Endothelial cell (in vitro differentiated cells): ENCODE measurements around the gene PIEZO1. TPM values are rescaled to one million over a fixed set of nuclear protein-coding genes. Genes with fewer than 3 reads are reported as not detected.
"Not testable (repeated sequence)": the region's sequence is repeated elsewhere in the genome, so short reads cannot be mapped to it uniquely, and the experiment has no call there.

Source experiments
- DNase-seq: peaks from one replicate; pipeline ENCODE4 v3.0.0; 2021; ENCODE audit warnings: low spot score
- H3K27ac Mint-ChIP-seq: one replicate; pipeline ENCODE4 v1.8.0; 2021; ENCODE audit warnings: mixed read lengths, inconsistent platforms; ENCODE audit not compliant: unreplicated experiment
- H3K27me3 Mint-ChIP-seq: one replicate; pipeline ENCODE4 v1.8.0; 2021; ENCODE audit warnings: mild to moderate bottlenecking, moderate library complexity, mixed read lengths, inconsistent platforms; ENCODE audit not compliant: unreplicated experiment
- H3K36me3 Mint-ChIP-seq: one replicate; pipeline ENCODE4 v1.8.0; 2021; ENCODE audit warnings: mild to moderate bottlenecking, low read depth, mixed read lengths, inconsistent platforms; ENCODE audit not compliant: unreplicated experiment
- H3K4me1 Mint-ChIP-seq: one replicate; pipeline ENCODE4 v1.8.0; 2021; ENCODE audit warnings: mild to moderate bottlenecking, mixed read lengths, inconsistent platforms; ENCODE audit not compliant: unreplicated experiment
- H3K4me3 Mint-ChIP-seq: one replicate; pipeline ENCODE4 v1.8.0; 2021; ENCODE audit warnings: mild to moderate bottlenecking, mixed read lengths, inconsistent platforms; ENCODE audit not compliant: unreplicated experiment
- H3K9me3 Mint-ChIP-seq: one replicate; pipeline ENCODE4 v1.8.0; 2021; ENCODE audit warnings: mixed read lengths, inconsistent platforms; ENCODE audit not compliant: unreplicated experiment
- total RNA-seq: library from RNA; stranded (reverse); fragmentation: NEBNext Ultra II Directional; extraction: Animal tissue kit (Norgen Biotek cat#: 25700); gene quantifications from one replicate; pipeline ENCODE4 v1.2.1, GENCODE V29; 2021; ENCODE audit not compliant: unreplicated experiment
- TF ChIP-seq, protein P1 (sequence below): fragments of 200-600 bp; sonication (generic); IDR thresholded peaks from one replicate; pipeline ENCODE4 v1.5.0; 2021; ENCODE audit warnings: antibody characterized with exemption; ENCODE audit not compliant: unreplicated experiment

PIEZO1 gene
- total RNA-seq, 1 donor from 2014 or later: 428 TPM

DNA sequence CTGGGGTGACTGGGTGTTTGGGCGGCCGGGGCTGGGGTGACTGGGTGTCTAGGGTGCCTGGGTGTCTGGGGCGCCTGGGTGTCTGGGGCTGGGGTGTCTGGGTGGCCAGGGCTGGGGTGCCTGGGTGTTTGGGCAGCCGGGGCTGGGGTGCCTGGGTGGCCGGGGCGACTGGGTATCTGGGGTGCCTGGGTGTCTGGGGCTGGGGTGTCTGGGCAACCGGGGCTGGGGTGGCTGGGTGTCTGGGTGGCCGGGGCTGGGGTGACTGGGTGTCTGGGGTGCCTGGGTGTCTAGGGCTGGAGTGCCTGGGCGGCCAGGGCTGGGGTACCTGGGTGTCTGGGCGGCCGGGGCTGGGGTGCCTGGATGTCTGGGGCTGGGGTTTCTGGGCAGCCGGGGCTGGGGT, 40.1 kb upstream of the PIEZO1 start:
- DNase-seq: no peak
- TF ChIP-seq, protein P1, sequence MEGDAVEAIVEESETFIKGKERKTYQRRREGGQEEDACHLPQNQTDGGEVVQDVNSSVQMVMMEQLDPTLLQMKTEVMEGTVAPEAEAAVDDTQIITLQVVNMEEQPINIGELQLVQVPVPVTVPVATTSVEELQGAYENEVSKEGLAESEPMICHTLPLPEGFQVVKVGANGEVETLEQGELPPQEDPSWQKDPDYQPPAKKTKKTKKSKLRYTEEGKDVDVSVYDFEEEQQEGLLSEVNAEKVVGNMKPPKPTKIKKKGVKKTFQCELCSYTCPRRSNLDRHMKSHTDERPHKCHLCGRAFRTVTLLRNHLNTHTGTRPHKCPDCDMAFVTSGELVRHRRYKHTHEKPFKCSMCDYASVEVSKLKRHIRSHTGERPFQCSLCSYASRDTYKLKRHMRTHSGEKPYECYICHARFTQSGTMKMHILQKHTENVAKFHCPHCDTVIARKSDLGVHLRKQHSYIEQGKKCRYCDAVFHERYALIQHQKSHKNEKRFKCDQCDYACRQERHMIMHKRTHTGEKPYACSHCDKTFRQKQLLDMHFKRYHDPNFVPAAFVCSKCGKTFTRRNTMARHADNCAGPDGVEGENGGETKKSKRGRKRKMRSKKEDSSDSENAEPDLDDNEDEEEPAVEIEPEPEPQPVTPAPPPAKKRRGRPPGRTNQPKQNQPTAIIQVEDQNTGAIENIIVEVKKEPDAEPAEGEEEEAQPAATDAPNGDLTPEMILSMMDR: no peak
- Mint-ChIP-seq H3K27ac (no peak overlapping the region), H3K9me3 (no peaks in the 10 kb centered on the region), H3K4me3 (no peak overlapping the region), H3K4me1 (no peaks in the 10 kb centered on the region), H3K27me3 (peaks cover 5% of the 10 kb centered on the region), H3K36me3 (peaks cover 3% of the 10 kb centered on the region)

DNA sequence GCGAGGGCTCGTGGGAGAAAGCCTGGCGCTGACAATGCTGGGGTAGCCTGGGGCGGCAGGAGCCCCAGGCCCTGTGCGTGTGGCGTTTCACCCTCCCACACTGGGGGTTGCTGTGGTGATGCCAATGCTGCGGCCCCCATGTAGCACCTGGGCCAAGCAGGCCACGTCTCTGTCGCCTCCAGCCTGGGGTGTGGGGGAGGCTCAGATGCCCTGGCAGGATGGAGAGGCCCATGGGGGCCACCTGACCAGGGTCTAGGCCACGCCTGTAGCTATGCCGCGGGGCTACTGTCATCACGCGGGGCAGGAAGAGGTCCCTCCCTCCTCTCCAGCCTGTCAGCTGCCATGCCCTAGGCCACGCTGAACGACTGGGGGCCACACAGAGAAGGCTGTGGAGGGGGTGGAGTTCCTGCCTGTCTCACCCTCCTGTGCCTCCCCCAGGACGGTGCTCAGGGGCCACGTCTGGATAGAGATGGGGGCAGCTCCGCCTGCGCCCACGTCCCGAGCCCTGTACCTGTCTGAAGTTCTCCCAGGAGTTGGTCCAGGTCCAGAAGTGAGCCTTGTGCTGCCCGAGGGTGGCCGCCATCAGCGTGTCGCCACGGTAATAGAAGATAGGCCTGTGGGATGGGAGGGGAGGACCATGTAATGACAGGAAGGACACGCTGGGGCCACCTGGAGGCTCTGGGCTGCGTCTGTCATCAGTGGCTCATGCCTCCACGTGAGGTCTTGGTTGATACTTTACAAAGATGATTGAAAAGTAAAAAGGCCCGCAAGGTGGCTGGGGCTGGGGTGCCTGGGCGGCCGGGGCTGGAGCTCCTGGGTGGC, 39.4 kb upstream of the PIEZO1 start:
- H3K27ac Mint-ChIP-seq: no peak overlapping the region
- TF ChIP-seq, protein P1: no peak
- H3K9me3 Mint-ChIP-seq: no peaks in the 10 kb centered on the region
- H3K36me3 Mint-ChIP-seq: peaks cover 3% of the 10 kb centered on the region
- peaks cover 1% of the 10 kb centered on the region for H3K27me3 Mint-ChIP-seq
- no peak for DNase-seq
- H3K4me3 Mint-ChIP-seq: no peak overlapping the region
- H3K4me1 Mint-ChIP-seq: no peaks in the 10 kb centered on the region

GRCh38 chr16:88823646-88824045, 38.6 kb upstream of the PIEZO1 start:
- H3K27ac Mint-ChIP-seq, H3K27me3 Mint-ChIP-seq, H3K4me3 Mint-ChIP-seq, H3K4me1 Mint-ChIP-seq, DNase-seq, H3K36me3 Mint-ChIP-seq, H3K9me3 Mint-ChIP-seq: not testable (repeated sequence)

GRCh38 chr16:88822281-88823040, 37.4 kb upstream of the PIEZO1 start:
- no peak for DNase-seq
- Mint-ChIP-seq H3K4me3 (no peak overlapping the region), H3K27me3 (peaks cover 1% of the 10 kb centered on the region), H3K36me3 (peaks cover 3% of the 10 kb centered on the region), H3K9me3 (no peaks in the 10 kb centered on the region), H3K27ac (no peak overlapping the region), H3K4me1 (no peaks in the 10 kb centered on the region)
- TF ChIP-seq, protein P1: no peak

DNA sequence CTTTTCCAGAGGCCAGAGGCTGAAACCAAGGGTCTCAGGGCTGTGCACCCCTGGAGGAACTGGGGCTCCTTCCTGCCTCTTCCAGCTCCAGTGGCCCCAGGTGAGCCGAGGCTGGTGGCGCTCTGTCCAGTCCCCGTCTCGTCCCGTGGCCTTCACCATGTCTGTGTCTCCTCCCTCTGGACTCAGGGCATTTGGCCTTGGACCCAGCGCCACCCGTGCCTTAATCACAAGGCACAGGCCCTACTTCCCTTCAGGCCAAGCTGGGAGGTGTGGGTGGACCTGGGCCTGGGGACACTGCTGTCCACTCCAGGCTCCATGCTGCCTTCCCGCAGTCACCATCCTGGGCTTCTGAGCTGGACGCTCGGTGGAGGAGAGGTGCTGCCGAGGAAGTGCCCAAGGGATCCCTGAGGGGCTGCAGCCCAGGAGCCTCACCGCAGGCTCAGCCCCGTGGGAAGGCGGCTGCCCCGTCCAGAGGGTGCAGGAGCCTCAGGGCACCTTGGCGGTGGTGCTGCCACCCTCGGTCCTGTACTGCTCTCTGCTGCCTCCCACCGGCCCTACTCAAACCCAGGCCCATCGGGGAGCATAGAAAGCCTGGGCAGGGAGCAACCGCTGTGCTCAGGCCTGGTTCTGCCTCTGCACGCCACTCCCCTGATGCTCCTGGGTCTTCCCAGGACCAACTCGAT, 36.3 kb upstream of the PIEZO1 start:
- H3K36me3 Mint-ChIP-seq: peaks cover 3% of the 10 kb centered on the region

More for the DNA sequence above, 36.3 kb upstream of the PIEZO1 start:
- Mint-ChIP-seq H3K27ac (no peak overlapping the region), H3K4me3 (no peak overlapping the region), H3K9me3 (no peaks in the 10 kb centered on the region), H3K4me1 (no peaks in the 10 kb centered on the region), H3K27me3 (peaks cover 1% of the 10 kb centered on the region)
- TF ChIP-seq, protein P1: no peak
- no peak for DNase-seq
